Measurements from ENCODE around the gene EVI5. TPM values are rescaled to one million over a fixed set of nuclear protein-coding genes. Genes with fewer than 3 reads are reported as not detected.
"Not testable (repeated sequence)": the region's sequence is repeated elsewhere in the genome, so short reads cannot be mapped to it uniquely, and the experiment has no call there.

EVI5 gene
- total RNA-seq, 4 donors from 2014 or later, result 13.6 to 21.6 (median 14.8) TPM

DNA sequence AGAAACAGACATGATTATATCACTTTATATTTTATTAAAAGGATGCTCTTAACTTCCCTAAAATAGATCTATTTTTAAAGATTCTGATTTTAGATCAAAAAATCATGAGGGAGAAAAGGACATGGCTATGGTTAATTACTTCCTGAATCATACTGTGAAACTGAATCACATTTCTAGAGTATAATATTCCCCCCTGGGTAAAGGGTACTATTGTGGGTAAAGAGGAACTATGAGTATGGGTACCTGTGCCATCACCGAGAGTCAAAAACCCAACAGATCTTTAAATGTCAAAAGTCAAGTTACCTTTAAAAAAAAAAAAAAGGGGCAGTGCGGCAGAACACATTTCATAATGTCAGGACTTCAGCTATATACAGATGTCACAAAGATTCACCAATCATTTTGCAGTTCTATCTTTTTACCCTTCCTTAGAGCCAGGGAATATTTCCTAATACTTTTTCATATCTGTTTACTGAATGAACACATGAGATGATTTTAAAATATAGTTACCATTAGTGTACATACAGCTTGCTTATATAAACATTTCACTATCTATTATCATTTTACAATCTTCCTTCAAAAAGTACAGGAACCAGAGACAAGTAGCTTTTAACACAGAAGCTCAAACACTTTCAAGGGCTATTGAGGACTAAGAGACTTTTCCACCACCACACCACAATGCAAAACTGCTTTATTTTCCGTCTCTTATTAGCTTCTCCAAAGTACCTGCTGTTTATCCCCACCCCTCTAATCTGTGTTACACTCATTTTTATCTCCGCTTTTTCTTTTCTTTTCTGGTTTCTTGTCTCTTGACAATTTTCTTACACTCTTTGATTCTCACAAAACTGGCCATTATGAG lies 45.0 kb downstream of the EVI5 start:
- WGBS, result 92% methylated on average over 4 of the region's 4 CpGs

DNA sequence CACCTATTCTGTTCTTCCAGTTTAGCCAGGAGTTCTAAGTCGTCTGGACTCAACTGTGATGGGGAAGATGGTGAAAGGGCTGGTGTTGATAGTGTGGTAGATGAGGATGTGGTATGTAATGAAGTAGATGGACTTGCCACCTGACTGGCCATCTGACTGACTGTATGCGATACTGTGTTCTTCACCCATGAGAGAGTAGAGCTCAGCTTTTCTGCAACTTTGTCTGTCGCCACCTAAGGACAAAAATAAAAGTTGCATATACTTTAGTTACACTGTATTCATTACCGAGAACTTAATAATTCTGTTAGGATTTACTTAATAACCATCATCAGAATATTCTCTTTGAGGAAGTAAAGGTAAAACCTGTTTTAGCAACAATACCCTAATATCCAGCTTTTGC lies 48.5 kb downstream of the EVI5 start:
- DNase-seq (ENCODE audit: low spot score in 2 of 2), result no peak
- no peak overlapping the region for H3K27ac ChIP-seq
- H3K27me3 ChIP-seq, result no peaks in the 10 kb centered on the region
- 88% methylated on average over 4 of the region's 4 CpGs for WGBS
- no peaks in the 10 kb centered on the region for H3K9me3 ChIP-seq
- TF ChIP-seq, protein P1, sequence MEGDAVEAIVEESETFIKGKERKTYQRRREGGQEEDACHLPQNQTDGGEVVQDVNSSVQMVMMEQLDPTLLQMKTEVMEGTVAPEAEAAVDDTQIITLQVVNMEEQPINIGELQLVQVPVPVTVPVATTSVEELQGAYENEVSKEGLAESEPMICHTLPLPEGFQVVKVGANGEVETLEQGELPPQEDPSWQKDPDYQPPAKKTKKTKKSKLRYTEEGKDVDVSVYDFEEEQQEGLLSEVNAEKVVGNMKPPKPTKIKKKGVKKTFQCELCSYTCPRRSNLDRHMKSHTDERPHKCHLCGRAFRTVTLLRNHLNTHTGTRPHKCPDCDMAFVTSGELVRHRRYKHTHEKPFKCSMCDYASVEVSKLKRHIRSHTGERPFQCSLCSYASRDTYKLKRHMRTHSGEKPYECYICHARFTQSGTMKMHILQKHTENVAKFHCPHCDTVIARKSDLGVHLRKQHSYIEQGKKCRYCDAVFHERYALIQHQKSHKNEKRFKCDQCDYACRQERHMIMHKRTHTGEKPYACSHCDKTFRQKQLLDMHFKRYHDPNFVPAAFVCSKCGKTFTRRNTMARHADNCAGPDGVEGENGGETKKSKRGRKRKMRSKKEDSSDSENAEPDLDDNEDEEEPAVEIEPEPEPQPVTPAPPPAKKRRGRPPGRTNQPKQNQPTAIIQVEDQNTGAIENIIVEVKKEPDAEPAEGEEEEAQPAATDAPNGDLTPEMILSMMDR (IDR thresholded peaks at IDR 0.05), result no peak
- no peak for TF ChIP-seq POLR2AphosphoS5 (IDR thresholded peaks at IDR 0.05)
- no peak for TF ChIP-seq EP300 (IDR thresholded peaks at IDR 0.05)
- TF ChIP-seq POLR2A (IDR thresholded peaks at IDR 0.05), result no peak
- peaks cover 10% of the 10 kb centered on the region for H3K36me3 ChIP-seq
- H3K4me1 ChIP-seq, result no peaks in the 10 kb centered on the region
- H3K4me3 ChIP-seq, result no peak overlapping the region

More for the DNA sequence above, 45.0 kb downstream of the EVI5 start:
- no peaks in the 10 kb centered on the region for H3K9me3 ChIP-seq
- H3K27ac ChIP-seq, result no peak overlapping the region
- no peak overlapping the region for H3K4me3 ChIP-seq
- H3K4me1 ChIP-seq, result no peaks in the 10 kb centered on the region
- TF ChIP-seq POLR2A (IDR thresholded peaks at IDR 0.05) (no peak), POLR2AphosphoS5 (IDR thresholded peaks at IDR 0.05) (no peak), EP300 (IDR thresholded peaks at IDR 0.05) (no peak)
- TF ChIP-seq, protein P1 (IDR thresholded peaks at IDR 0.05), result no peak
- H3K27me3 ChIP-seq, result no peaks in the 10 kb centered on the region
- DNase-seq (ENCODE audit: low spot score in 2 of 2), result no peak
- H3K36me3 ChIP-seq, result peaks cover 1% of the 10 kb centered on the region

DNA sequence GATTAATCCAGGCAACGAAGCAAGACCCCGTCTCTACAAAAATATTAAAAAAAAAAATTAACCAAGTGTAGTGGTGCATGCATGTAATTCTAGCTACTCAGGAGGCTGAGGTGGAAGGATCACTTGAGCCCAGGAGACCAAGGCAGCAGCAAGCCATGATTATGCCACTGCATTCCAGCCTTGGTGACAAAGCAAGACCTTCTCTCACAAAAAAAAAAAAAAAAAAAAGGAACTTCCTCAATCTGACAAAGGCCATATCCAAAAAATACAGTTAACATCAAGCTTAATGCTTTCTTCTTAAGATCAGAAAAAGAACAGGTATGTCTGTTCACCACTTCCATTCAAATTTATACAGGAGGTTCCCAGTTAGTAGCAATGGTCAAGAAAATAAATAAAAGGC lies 54.4 kb downstream of the EVI5 start:
- WGBS, result 92% methylated on average over 2 of the region's 2 CpGs
- no peak overlapping the region for H3K4me3 ChIP-seq
- no peaks in the 10 kb centered on the region for H3K4me1 ChIP-seq
- no peaks in the 10 kb centered on the region for H3K27me3 ChIP-seq
- no peaks in the 10 kb centered on the region for H3K9me3 ChIP-seq
- no peak for TF ChIP-seq POLR2A (IDR thresholded peaks at IDR 0.05)
- TF ChIP-seq, protein P1 (IDR thresholded peaks at IDR 0.05), result no peak
- no peak for DNase-seq (ENCODE audit: low spot score in 2 of 2)
- no peak overlapping the region for H3K27ac ChIP-seq
- peaks cover 10% of the 10 kb centered on the region for H3K36me3 ChIP-seq

DNA sequence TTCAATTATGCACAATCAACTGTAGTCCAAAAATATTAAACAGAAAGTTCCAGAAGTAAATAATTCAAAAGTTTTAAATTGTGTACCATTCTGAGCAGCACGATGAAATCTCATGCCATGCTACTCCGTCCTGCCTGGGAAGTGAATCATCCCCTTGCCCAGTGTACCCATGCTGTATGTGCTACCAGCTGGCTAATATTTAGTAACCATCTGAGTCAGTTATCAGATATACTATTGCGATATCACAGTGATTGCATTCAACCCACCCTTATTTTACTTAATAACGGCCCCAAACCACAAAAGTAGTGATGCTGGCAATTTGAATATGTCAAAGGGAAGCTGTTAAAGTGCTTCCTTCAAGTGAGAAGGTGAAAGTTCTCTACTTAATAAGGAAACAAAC lies 56.2 kb downstream of the EVI5 start:
- Histone ChIP-seq H3K36me3 (peaks cover 2% of the 10 kb centered on the region), H3K4me3 (no peak overlapping the region), H3K9me3 (no peaks in the 10 kb centered on the region), H3K4me1 (no peaks in the 10 kb centered on the region), H3K27ac (no peak overlapping the region), H3K27me3 (no peaks in the 10 kb centered on the region)
- TF ChIP-seq EP300 (IDR thresholded peaks at IDR 0.05) (no peak), POLR2AphosphoS5 (IDR thresholded peaks at IDR 0.05) (no peak)
- WGBS, result 77% methylated on average over 4 of the region's 4 CpGs
- DNase-seq (ENCODE audit: low spot score in 2 of 2), result no peak

DNA sequence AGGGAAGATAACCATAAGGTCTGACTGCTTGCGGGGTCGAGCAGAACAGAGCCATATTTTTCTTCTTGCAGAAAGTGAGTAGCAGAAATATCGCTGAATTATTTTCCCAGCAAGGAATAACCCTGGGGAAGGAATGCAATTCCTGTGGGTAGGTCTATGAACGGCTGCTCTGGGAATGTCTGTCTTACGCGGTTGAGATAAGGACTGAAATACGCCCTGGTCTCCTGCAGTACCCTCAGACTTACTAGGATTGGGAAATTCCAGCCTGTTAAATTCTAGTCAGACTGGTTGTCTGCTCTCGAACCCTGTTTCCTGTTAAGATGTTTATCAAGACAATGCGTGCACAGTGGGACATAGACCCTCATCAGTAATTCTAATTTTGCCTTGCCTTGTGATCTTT lies 61.2 kb downstream of the EVI5 start:
- H3K36me3 ChIP-seq, result not testable (repeated sequence)

DNA sequence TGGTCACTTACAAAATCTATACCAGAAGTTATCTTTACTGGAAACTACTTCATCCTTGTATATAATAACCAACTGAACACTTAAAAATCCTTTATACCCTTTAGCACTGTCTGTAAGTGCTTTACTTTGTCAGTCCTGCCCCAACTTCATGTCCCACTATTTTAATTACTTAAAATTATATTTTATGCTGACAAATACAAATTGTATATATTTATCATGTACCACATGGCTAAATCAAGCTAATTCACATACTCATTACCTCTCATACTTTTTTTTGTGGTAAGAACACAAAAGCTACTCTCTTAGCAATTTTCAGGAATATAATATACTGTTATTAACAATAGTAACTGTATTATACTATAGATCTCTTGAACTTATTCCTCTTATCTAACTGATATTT lies 63.0 kb downstream of the EVI5 start:
- Histone ChIP-seq H3K27me3 (no peaks in the 10 kb centered on the region), H3K4me1 (no peaks in the 10 kb centered on the region), H3K4me3 (no peak overlapping the region), H3K9me3 (no peaks in the 10 kb centered on the region), H3K36me3 (no peaks in the 10 kb centered on the region), H3K27ac (no peak overlapping the region)
- no peak for DNase-seq (ENCODE audit: low spot score in 2 of 2)
- TF ChIP-seq EP300 (IDR thresholded peaks at IDR 0.05) (no peak), POLR2AphosphoS5 (IDR thresholded peaks at IDR 0.05) (no peak), POLR2A (IDR thresholded peaks at IDR 0.05) (no peak)
- TF ChIP-seq, protein P1 (IDR thresholded peaks at IDR 0.05), result no peak

More for the DNA sequence above, 61.2 kb downstream of the EVI5 start:
- not testable (repeated sequence) for H3K27ac ChIP-seq; H3K4me3 ChIP-seq; DNase-seq (ENCODE audit: low spot score in 2 of 2); H3K4me1 ChIP-seq; H3K9me3 ChIP-seq; H3K27me3 ChIP-seq
- WGBS, result 90% methylated on average over 9 of the region's 9 CpGs

DNA sequence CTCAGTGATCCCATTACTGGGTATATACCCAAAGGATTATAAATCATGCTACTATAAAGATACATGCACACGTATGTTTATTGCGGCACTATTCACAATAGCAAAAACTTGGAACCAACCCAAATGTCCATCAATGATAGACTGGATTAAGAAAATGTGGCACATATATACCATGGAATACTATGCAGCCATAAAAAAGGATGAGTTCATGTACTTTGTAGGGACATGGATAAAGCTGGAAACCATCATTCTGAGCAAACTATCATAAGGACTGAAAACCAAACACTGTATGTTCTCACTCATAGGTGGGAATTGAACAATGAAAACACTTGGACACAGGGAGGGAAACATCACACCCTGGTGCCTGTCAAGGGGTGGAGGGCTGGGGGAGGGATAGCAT lies 63.8 kb downstream of the EVI5 start:
- WGBS, result 96% methylated on average over 2 of the region's 2 CpGs
- not testable (repeated sequence) for H3K4me1 ChIP-seq; H3K27ac ChIP-seq; H3K36me3 ChIP-seq; DNase-seq (ENCODE audit: low spot score in 2 of 2); H3K4me3 ChIP-seq; H3K27me3 ChIP-seq; H3K9me3 ChIP-seq

DNA sequence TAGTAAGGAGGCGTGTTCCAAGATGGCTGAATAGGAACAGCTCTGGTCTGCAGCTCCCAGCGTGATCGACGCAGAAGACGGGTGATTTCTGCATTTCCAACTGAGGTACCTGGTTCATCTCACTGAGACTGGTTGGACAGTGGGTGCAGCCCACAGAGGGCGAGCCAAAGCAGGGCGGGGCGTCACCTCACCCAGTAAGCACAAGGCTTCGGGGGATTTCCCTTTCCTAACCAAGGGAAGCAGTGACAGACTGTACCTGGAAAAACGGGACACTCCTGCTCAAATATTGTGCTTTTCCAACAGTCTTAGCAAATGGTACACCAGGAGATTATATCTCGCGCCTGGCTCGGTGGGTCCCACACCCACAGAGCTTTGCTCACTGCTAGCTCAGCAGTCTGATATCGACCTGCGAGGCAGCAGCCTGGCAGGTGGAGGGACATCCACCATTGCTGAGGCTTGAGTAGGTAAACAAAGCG lies 69.4 kb downstream of the EVI5 start:
- WGBS, result 95% methylated on average over 13 of the region's 16 CpGs
- not testable (repeated sequence) for H3K9me3 ChIP-seq; DNase-seq (ENCODE audit: low spot score in 2 of 2); H3K4me3 ChIP-seq; H3K36me3 ChIP-seq; H3K27me3 ChIP-seq; H3K27ac ChIP-seq; H3K4me1 ChIP-seq
